ENCODE measurements around the gene INPP5F. TPM values are rescaled to one million over a fixed set of nuclear protein-coding genes. Genes with fewer than 3 reads are reported as not detected.

Gene INPP5F
- polyA plus RNA-seq, 4 donors = 50.4 to 59.7 (median 52.5) TPM

DNA sequence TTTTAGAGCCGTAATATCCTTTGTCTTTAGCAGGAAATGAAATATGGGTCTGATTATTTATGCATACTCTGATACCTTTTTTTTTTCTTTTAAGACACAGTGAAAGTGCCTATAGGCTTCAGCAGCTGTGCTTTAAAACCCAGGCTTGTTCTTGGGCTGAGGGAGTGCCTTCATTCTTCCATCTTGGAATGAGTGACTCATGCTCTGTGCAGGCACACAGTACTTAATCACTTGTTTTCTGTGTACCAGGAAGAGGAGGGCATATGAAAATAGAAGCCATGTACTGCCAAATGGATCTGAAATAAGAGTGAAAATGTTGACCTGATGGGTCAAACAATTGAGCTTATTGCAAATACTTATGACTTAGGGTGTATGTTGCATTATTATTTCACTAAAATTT, 12.0 kb downstream of the INPP5F start:
- DNase-seq (ENCODE audit: low read depth in 4 of 4, low spot score in 2 of 4) = no peak

DNA sequence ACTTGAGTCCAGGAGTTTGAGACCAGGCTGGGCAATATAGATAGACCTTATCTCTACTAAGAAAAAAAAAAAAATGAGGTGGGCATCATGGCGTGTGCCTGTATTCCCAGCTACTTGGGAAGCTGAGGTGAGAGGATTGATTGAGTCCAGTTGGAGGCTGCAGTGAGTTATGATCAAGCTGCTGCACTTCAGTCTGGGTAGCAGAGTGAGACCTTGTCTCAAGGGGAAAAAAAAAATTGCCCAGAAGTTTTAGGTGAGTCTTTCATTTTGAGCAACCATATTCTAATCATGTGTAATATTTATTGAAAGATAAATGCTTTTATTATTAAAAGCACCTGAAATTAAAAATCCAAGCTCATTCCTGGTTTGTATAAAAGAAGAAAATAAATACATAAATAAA, 13.1 kb downstream of the INPP5F start:
- no peak for DNase-seq (ENCODE audit: low read depth in 4 of 4, low spot score in 2 of 4)

DNA sequence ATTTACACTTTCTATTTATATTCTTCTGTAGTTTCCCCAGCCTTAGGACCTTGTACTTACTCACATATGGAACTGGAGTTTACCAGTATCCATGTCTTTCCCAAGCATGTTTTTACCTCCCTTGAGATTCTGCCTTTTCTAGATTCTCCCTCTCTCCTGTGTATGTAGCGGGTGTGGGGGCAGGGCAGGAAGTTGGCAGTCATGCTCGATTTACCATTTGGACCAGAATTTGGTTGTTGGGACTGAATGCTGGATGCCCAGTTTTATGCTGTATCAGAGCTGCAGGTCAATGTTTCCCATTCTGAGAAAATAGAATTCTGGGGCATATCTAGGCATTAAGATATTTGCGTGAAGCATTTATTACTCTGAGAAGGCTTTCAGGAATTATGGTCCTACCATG, 14.2 kb downstream of the INPP5F start:
- DNase-seq (ENCODE audit: low read depth in 4 of 4, low spot score in 2 of 4) = no peak

DNA sequence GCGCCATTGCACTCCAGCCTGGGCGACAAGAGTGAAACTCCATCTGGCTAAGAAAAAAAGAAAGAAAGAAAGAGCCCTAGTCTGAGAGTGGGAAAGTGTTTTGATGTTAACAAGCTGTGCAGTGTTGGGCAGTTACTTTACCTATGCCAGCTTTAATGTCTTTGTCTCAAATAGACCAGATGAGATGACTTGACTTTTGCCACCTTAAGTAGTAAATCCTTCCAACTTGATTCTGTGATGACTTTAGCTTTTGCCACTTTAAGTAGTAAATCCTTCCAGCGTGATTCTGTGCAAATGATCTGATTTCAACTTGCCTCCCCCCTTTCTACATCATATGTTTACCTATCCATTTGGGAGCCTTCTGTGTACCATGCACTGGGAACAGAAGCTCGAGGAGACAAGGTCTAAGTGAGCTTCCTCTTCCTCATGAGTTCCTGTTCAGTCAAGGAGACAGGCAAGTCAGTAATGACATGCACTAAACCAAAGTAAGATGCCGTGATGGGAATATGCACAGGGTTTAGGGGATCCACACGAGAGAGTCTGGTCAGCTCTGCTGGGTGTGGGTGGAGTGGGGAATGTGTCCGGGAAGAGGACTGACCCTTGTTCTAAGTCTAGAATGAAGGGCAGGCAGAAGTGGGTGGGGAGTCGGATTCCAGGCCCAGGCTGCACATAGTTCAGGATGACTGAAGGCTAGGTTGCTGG, 17.2 kb downstream of the INPP5F start:
- peak in 2 of 4 donors; percentile 71 to 72 for DNase-seq (ENCODE audit: low read depth in 4 of 4, low spot score in 2 of 4)

DNA sequence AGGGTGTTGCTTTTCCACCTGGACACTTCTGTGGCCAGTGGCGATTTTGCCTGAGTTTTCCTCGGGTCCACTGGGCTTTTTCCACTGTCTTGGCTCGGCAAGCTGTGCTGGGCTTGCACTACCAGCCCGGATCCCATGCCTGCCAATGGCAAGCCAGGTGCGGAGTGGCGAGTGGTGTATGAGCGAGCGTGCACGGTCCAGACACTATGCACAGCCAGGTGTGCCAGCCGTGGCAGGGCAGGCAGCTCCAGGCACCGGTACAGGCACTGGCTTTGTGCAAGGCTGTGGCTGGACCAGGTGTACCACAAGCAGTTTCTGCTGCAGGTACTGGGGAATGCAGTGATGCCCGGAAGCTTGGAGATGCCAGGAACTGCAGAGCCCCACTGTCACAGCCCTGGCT, 22.1 kb downstream of the INPP5F start:
- DNase-seq (ENCODE audit: low read depth in 4 of 4, low spot score in 2 of 4) = no peak

DNA sequence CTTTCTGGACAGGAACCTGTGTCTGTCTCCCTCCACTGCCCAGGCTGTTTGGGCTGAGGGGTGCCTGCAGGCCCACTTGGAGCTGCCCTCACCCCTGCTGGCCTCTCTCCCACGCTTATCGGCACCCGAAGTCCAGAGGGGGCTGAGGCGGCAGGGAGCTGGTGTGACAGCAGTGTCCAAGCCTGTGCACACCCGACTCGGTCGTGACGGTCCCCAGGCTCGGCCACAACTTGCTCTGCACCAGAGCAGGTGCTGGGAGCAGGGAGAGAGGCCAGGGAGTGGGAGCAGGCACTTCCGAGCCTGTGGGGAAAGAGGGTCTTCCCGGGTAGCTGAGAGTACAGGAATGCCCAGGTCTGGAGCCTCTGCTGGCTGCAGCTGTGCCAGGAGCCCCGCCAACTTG, 23.0 kb downstream of the INPP5F start:
- no peak for DNase-seq (ENCODE audit: low read depth in 4 of 4, low spot score in 2 of 4)

DNA sequence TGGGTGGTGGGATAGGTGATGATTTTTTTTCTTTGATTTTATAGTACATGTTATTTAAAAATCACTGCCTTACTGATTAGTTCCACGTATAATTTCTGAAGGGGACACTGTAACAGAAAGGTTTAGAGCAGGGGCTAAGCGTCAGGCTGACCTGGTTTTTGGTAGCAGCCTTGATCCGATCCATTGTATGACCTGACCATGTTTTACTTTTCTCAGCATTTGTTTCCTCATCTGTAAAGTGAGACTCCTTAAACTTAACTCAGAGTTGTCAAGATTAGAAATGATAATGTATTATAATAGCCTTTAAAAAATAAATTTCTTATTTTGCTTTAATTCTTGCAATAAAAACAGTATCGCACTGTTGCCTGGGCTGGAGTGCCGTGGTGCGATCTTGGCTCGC, 23.6 kb downstream of the INPP5F start:
- DNase-seq (ENCODE audit: low read depth in 4 of 4, low spot score in 2 of 4) = no peak

DNA sequence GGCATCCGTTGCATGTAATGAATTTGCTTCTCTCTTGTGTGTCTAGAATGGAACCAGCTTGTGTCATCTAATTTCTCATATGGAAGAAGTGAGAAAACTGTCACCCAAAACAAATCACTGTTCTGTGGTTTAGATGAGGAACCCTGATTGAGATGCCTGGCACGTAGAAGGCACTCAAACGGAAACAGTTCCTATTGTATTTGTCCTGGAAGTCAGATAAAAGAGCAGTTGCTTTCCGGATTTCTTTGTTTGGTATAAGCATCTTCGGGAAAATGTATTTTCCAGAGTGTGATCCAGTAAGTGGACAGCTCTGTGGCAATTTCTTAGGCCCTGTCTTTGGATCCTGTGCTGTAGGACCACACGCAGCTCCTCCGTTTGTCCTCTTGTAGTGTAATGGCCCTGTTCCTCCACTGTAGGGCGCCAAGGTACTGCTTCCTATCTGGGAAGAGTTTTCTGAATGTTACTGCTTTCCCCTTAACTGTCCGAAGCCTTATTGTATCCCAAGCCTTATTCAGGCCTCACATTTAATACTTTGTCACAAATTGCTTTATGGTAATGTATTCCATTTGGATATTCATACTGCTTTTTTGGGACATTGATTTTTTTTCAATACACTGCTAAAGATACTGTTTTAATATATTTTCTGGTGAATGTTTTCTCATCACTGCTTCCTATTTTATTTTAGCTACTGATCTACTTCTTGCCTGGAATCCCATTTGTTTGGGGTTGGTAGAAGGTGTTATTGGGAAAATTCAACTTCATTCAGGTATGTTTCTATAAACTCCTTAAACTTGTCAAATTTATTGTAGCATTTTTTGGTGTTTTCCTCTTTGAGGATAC, 24.8 kb downstream of the INPP5F start:
- peak in 1 of 4 donors; percentile 76 for DNase-seq (ENCODE audit: low read depth in 4 of 4, low spot score in 2 of 4)

DNA sequence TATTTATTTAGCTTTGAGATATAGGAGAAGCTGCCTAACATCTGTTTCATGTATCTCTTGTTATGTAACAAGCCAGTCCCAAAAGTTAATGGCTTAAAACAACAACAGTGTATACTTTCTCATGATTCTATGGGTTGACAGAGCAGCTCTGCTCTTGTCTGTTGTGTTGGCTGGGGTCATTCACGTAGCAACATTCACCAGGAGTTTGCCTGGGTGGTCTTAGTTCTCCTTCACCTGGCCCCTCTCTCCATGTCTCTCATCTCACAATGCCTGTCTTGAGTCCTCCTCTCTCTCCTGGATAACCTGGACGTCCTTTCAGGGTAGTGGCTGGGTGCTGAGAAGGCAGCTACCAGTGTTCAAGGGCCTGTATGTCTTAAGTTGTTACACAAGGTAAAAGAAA, 27.5 kb downstream of the INPP5F start:
- no peak for DNase-seq (ENCODE audit: low read depth in 4 of 4, low spot score in 2 of 4)

DNA sequence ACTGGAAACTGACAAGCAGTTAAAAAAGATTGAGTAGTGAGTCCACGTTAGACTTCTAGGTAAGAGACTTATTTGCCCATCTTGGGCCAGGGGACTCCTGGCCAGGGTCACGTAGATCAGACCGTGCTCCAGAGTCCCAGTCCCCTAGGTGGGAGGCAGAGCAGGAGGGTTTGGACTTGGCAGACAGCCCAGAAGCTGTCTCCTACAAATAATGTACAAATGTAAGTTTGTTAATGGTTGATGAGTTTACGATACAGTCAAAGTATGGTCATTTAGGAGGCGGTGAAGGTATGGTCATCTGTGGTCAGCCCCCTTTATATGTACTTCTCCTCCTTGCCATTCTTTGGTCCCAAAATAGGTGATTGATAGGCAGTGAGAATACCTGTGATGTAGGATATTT, 28.2 kb downstream of the INPP5F start:
- DNase-seq (ENCODE audit: low read depth in 4 of 4, low spot score in 2 of 4) = peak in 2 of 4 donors; percentile 36 to 59

DNA sequence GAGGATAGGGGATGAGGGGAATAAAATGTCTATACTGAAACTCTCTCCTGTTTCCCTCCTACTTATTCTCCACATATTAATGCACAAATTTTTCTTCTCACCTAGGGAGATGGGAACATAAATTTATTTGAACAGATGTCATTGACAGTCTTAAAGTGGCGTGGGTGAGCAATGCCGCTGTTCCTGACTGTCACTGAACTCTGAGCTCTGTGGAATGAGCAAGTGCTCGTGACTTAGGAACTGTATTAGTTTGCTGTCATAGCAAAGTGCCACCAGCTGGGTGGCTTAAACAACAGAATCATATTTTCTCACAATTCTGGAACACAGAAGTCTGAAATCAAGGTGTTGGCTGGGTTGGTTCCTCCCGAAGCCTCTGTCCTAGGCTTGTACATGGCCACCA, 29.1 kb downstream of the INPP5F start:
- no peak for DNase-seq (ENCODE audit: low read depth in 4 of 4, low spot score in 2 of 4)

DNA sequence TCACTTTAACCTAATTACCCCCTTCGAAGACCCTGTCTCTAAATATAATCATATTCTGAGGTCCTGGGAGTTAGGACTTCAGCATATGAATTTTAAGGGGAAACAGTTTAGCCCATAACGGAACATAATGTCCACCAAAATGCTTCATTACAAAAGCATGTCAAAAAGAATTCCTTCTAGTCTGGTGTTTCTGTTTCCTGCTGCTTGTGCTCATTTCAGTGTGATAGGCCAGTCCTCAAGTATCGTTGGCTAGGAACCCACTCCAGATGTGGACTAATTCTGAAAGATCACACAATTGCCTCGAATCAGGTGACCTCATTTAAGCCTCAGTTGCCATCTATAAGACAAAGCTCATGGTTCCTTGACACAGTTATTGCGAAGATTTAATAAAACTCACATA, 29.6 kb downstream of the INPP5F start:
- DNase-seq (ENCODE audit: low read depth in 4 of 4, low spot score in 2 of 4) = no peak

DNA sequence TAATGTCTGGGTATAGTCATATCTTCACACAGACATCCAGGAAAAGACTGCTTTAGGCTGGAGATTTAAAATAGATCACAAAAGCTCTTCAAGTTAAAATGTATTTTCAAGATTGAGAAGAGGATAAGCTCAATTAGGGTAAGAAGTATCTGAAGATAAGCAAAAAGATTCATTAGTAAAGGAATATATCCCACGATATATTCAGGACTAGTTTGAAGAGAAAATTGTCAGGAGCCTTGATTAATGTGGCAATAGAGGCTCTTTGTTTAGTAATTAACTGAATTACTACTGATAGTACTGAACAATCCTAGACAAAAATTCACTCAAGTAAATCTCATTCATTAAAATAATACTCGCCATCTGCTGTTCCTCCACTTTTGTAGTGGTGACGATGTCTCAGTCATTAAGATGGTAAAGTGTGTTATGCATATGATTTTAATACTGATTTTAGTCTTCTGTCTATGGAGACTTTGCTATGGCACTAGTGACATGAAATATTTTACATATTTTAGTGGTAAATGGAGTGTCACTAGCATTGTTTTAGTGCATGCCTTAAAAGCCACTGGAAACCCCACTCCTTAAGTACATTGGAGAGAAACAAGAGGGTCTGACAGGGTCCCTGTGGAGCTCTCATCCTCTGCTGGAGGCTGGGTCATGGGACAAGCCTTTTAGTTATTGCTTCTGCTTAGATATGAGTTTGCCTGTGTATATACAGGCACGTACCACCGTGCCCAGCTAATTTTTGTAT, 32.8 kb downstream of the INPP5F start:
- DNase-seq (ENCODE audit: low read depth in 4 of 4, low spot score in 2 of 4) = no peak

DNA sequence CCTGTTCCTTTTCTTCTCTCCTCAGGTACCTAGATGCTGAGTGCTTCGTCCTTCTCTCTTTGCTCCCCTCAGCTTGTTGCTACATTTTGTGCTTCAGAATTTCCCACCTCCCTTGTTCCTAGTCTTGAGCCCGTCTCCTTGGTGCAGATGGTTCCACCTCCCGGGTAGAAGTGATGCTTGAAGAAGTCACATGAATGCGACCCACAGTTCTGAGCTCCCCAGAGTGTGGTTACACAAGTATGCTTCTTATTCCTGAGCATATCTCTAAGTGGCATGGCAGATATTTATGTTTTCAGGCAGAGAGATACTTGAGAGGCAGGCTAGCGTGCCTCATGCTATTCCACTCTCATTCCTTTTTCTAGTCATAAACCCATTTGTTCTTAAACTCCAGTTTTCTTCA, 34.0 kb downstream of the INPP5F start:
- DNase-seq (ENCODE audit: low read depth in 4 of 4, low spot score in 2 of 4) = no peak

DNA sequence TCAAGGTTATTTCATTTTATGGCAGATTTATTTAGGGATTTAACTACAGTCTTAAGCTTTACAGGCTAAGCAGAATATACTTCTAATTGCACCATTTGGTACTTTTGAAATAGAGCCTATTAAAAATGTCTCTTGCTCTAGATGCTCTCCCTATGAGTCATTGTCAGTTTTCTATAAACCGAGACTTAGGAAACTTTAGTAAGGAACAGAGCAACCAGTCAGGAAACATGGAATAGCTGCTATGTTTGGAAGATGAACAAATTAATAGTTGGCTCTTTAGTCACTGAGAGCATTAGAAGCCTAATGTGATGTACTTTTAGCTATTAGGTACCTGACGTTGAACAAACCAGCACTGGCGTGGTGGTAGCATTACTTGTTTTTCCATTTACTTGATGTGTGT, 35.3 kb downstream of the INPP5F start:
- no peak for DNase-seq (ENCODE audit: low read depth in 4 of 4, low spot score in 2 of 4)

DNA sequence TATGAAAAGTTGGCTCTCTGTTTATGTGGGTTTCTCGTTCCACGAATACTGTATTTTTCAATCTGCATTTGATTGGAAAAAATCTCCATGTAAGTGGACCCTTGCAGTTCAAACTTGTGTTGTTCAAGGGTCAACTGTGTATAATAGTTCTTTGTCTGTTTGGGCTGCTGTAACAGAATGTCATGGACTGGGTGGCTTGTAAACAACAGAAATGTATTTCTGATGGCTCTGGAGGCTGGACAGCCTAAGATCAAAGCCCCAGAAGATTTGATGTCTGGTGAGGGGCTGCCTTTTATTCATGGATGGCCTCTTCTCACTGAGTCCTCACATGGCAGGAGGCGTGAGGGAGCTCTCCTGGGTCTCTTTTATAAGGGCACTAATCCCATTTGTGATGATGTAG, 36.2 kb downstream of the INPP5F start:
- DNase-seq (ENCODE audit: low read depth in 4 of 4, low spot score in 2 of 4) = no peak

DNA sequence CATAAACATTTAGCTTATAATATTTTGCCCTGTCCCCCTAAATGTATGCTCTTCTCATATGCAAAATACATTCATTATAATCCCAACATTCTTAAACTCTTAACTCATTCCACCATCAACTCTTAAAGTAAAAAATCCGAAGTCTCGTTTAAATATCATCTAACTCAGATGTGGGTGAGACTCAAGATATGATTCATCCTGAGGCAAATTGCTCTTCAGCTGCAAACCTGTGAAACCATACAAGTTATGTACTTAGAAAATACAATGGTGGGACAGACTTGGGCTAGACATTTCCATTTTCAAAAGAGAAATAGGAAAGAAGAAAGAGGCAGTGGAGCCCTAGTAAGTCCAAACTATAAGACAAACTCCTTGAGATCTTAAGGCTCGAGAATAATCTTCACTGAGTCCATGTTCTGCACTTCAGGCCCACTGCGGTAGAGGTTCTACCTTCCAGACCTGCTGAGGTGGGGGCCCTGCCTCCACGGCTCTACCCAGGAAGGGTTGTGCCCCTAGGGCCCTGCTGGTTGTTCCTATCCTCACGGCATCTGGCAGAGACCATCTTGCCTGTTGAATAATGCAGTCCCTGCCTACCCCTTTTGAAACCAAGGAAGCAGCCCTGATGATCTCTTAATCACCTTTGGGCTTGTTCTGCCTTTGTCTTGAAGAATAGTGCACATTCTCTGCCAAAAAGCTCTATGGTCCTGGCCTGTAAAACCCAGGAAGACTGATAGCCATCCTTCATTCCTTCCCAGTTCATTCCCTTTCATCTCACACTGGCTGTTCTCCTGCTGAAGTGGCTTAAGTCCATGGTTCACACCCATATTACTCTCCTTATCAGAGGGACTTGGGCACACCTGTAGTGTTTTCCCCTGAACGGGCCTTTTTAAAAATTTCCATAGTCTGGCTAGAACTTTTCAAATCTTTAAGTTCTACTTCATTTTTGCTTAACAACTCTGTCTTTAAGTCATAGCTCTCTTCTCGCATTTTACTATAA, 37.3 kb downstream of the INPP5F start:
- DNase-seq (ENCODE audit: low read depth in 4 of 4, low spot score in 2 of 4) = no peak

DNA sequence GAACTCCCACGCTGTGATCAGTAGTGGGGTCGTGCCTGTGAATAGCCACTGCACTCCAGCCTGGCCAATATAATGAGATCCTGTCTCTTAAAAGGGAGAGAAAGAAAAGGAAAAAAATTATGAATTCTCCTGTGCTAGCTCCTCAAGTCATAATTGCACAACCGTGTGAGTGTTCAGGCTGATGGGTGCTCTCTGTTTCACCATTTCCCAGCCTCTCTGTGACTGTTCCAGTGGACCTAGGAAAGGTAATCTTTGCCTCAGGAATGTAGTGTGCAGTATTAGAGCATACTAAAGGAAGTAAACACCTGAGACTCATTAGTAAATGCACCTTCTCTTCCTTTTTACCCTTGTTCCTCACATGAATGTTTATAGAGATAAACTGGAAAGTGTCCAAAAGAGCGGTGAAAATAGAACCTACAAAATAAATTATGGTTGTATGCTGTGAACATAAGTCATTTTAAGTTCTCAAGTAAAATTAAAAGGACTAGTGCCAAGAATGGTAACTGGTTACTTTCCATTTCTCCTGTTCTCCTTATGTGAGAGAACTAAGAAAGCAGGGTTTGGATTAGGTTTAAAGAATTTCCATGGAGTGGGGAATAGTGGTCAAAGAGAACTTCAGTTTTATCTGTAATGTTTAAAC, 42.7 kb downstream of the INPP5F start:
- DNase-seq (ENCODE audit: low read depth in 4 of 4, low spot score in 2 of 4) = no peak

DNA sequence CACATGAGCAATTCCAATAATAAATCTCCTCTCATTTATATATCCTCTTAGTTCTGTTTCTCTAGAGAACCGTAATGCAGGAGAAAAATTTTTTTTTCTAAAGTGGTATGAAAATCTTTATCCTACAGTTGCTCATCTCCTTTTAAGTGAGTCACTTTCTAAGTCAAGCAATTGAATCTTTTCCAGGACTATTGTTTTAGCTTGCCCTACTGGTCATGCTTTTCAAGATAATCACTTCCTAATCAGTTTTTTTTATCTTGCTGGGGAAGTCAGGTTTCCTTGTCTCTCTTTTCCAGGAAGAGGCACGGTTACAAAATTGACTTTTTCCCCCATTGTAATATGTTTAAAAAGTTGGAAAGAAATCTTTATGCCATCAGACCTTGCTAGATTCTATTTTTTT, 44.0 kb downstream of the INPP5F start:
- DNase-seq (ENCODE audit: low read depth in 4 of 4, low spot score in 2 of 4) = no peak

DNA sequence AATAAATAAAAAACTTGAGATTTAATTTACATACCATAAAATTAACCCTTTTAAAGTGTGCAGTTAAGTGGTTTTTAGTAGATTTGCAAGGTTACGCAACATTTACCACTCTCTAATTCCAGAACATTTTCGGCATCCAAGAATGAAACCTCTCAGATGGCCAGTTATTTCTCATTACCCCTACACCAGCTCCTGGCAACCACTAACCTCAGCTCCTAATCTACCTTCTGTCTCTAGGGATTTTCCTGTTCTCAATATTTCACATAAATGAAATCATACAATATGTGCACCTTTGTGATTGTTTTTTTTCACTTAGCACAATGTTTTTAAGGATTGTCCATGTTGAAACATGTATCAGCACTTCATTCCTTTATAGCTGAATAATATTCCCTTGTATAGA, 45.1 kb downstream of the INPP5F start:
- no peak for DNase-seq (ENCODE audit: low read depth in 4 of 4, low spot score in 2 of 4)

Data from left renal cortex interstitium (tissue), 4 donors.